Measurements from ENCODE around the gene TNFSF13.

DNA sequence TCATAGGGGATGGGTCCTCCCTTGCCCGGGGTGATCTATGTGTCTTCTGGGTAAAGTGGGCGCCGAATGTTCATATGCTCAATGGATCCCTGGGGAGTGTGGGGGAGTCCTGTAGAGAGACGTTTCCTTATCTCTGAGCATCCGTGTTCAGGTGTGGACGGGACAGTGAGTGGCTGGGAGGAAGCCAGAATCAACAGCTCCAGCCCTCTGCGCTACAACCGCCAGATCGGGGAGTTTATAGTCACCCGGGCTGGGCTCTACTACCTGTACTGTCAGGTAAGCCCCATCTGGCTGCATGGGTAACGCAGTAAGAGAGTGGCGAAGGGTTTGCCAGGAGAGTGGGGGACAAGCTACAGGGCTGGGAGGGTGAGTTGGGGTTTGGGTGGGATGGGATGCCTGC lies 1.9 kb upstream of the TNFSF13 start:
- TF ChIP-seq, protein P1, sequence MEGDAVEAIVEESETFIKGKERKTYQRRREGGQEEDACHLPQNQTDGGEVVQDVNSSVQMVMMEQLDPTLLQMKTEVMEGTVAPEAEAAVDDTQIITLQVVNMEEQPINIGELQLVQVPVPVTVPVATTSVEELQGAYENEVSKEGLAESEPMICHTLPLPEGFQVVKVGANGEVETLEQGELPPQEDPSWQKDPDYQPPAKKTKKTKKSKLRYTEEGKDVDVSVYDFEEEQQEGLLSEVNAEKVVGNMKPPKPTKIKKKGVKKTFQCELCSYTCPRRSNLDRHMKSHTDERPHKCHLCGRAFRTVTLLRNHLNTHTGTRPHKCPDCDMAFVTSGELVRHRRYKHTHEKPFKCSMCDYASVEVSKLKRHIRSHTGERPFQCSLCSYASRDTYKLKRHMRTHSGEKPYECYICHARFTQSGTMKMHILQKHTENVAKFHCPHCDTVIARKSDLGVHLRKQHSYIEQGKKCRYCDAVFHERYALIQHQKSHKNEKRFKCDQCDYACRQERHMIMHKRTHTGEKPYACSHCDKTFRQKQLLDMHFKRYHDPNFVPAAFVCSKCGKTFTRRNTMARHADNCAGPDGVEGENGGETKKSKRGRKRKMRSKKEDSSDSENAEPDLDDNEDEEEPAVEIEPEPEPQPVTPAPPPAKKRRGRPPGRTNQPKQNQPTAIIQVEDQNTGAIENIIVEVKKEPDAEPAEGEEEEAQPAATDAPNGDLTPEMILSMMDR (IDR thresholded peaks at IDR 0.05): no peak
- no peak for TF ChIP-seq POLR2A (IDR thresholded peaks at IDR 0.05)
